ENCODE results near the gene CA11. TPM values are rescaled to one million over a fixed set of nuclear protein-coding genes. Genes with fewer than 3 reads are reported as not detected.
A peak's percentile ranks its signal among the peaks of the same experiment; 100 is the strongest.
"Not testable (repeated sequence)": the region's sequence is repeated elsewhere in the genome, so short reads cannot be mapped to it uniquely, and the experiment has no call there.

CA11 gene
- 10 to 100 TPM; 10.1 to 10.8 TPM for total RNA-seq

- peaks cover 49% of the 10 kb centered on the region for H3K4me1 Mint-ChIP-seq
- no peaks in the 10 kb centered on the region for H3K36me3 Mint-ChIP-seq (ENCODE audit: low read depth)
- DNase-seq, result peak; percentile 94
- ChIA-PET CTCF (interaction anchor here (0.7 to 2.2 kb wide), 17 partner anchors 9 to 321 kb away, joined by 3 to 10 read pairs (median 4); partner anchors contain the start of genes DBP, EMP3 and NUCB1), POLR2A (interaction anchor here (0.7 kb wide), 1 partner anchor 12 kb away, joined by 4 read pairs; no protein-coding TSS in a partner anchor)
- H3K4me3 Mint-ChIP-seq, result peak within 1 kb of the TSS; percentile 76
- peaks cover 2% of the 10 kb centered on the region for H3K27me3 Mint-ChIP-seq
- peak within 1 kb of the TSS; percentile 89 for H3K27ac Mint-ChIP-seq
- no peaks in the 10 kb centered on the region for H3K9me3 Mint-ChIP-seq
These were observed at the start of gene CA11 for GRCh38 chr19:48646001-48646721. CA11 (minus strand) TSS chr19:48646187; CDS start chr19:48645632, 555 bp downstream.

DNA sequence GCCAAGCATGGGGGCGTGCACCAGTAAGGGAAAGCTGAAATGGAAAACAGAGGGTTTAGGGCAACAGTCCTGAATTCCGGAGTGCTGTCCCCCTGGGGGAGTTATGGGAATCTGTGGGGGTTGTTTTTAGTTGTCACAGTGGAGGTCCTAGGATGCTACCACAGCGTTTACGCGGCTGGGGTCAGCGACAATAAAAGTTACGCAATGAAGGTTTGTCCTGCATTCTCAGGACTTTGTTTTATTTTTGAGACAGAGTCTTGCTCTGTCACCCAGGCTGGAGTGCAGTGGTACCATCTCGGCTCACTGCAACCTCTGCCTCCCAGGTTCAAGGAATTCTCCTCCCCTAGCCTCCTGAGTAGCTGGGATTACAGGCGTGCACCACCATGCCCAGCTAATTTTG lies 47.6 kb upstream of the CA11 start:
- H3K4me3 Mint-ChIP-seq; H3K36me3 Mint-ChIP-seq (ENCODE audit: low read depth); POLR2A ChIA-PET; H3K4me1 Mint-ChIP-seq; H3K9me3 Mint-ChIP-seq; DNase-seq; H3K27ac Mint-ChIP-seq: not testable (repeated sequence)
- CTCF ChIA-PET, result interaction anchor here (0.6 to 1.2 kb wide), 3 partner anchors 9 to 48 kb away, joined by 3 to 4 read pairs (median 3); partner anchors contain the start of gene CA11
- peaks cover 14% of the 10 kb centered on the region for H3K27me3 Mint-ChIP-seq

- Mint-ChIP-seq H3K4me3 (no peak overlapping the region), H3K9me3 (no peaks in the 10 kb centered on the region), H3K27me3 (no peaks in the 10 kb centered on the region), H3K27ac (no peak overlapping the region), H3K36me3 (ENCODE audit: low read depth) (peaks cover 2% of the 10 kb centered on the region), H3K4me1 (no peaks in the 10 kb centered on the region)
- DNase-seq, result no peak
- POLR2A ChIA-PET, result no interaction called here
- CTCF ChIA-PET, result no interaction called here
These were observed 43.5 kb upstream of the CA11 start for GRCh38 chr19:48689449-48689848.

- ChIA-PET POLR2A (no interaction called here), CTCF (no interaction called here)
- no peaks in the 10 kb centered on the region for H3K9me3 Mint-ChIP-seq
These were observed 41.8 kb upstream of the CA11 start for GRCh38 chr19:48687776-48688175.

GRCh38 chr19:48686637-48687036 lies 40.6 kb upstream of the CA11 start:
- DNase-seq; H3K27me3 Mint-ChIP-seq; H3K36me3 Mint-ChIP-seq (ENCODE audit: low read depth); H3K9me3 Mint-ChIP-seq; H3K4me1 Mint-ChIP-seq; H3K4me3 Mint-ChIP-seq; POLR2A ChIA-PET; H3K27ac Mint-ChIP-seq: not testable (repeated sequence)
- CTCF ChIA-PET, result interaction anchor here (0.5 kb wide), 1 partner anchor 379 kb away, joined by 4 read pairs; no protein-coding TSS in a partner anchor

More at GRCh38 chr19:48687776-48688175, 41.8 kb upstream of the CA11 start:
- no peak overlapping the region for H3K4me3 Mint-ChIP-seq
- H3K36me3 Mint-ChIP-seq (ENCODE audit: low read depth), result no peaks in the 10 kb centered on the region
- H3K4me1 Mint-ChIP-seq, result no peaks in the 10 kb centered on the region
- no peaks in the 10 kb centered on the region for H3K27me3 Mint-ChIP-seq
- H3K27ac Mint-ChIP-seq, result no peak overlapping the region
- DNase-seq, result no peak

- Mint-ChIP-seq H3K4me1 (no peaks in the 10 kb centered on the region), H3K27ac (no peak overlapping the region), H3K4me3 (no peak overlapping the region), H3K36me3 (ENCODE audit: low read depth) (no peaks in the 10 kb centered on the region), H3K9me3 (no peaks in the 10 kb centered on the region), H3K27me3 (no peaks in the 10 kb centered on the region)
- no peak for DNase-seq
- POLR2A ChIA-PET, result no interaction called here
- CTCF ChIA-PET, result interaction anchor here (0.5 kb wide), 1 partner anchor 379 kb away, joined by 4 read pairs; no protein-coding TSS in a partner anchor
These were observed 40.1 kb upstream of the CA11 start for GRCh38 chr19:48686088-48686487.

DNA sequence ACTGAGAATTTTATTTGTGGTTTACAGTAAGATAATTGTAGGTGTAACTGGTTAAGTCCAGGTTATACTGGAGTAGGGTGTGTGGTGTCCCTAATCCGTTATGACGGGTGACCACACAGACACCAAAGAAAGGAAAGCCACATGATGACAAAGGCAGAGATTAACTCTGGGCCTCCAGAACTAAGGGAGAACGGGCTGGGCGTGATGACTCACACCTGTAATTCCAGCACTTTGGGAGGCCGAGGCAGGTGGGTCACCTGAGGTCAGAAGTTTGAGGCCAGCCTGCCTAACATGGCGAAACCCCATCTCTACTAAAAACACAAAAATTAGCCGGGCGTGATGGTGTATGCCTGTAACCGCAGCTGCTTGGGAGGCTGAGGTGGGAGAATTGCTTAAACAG lies 39.6 kb upstream of the CA11 start:
- no peak overlapping the region for H3K27ac Mint-ChIP-seq
- H3K9me3 Mint-ChIP-seq, result no peaks in the 10 kb centered on the region
- ChIA-PET CTCF (no interaction called here), POLR2A (no interaction called here)
- H3K36me3 Mint-ChIP-seq (ENCODE audit: low read depth), result no peaks in the 10 kb centered on the region
- no peaks in the 10 kb centered on the region for H3K4me1 Mint-ChIP-seq
- H3K27me3 Mint-ChIP-seq, result no peaks in the 10 kb centered on the region
- no peak overlapping the region for H3K4me3 Mint-ChIP-seq
- no peak for DNase-seq

GRCh38 chr19:48683349-48683748 lies 37.4 kb upstream of the CA11 start:
- Mint-ChIP-seq H3K36me3 (ENCODE audit: low read depth) (no peaks in the 10 kb centered on the region), H3K27ac (no peak overlapping the region), H3K4me1 (no peaks in the 10 kb centered on the region), H3K9me3 (no peaks in the 10 kb centered on the region), H3K4me3 (no peak overlapping the region), H3K27me3 (no peaks in the 10 kb centered on the region)
- CTCF ChIA-PET, result no interaction called here
- POLR2A ChIA-PET, result no interaction called here
- DNase-seq, result no peak

GRCh38 chr19:48681127-48681470 lies 35.1 kb upstream of the CA11 start:
- Mint-ChIP-seq H3K9me3 (no peaks in the 10 kb centered on the region), H3K4me1 (no peaks in the 10 kb centered on the region), H3K4me3 (no peak overlapping the region), H3K27me3 (no peaks in the 10 kb centered on the region), H3K27ac (no peak overlapping the region), H3K36me3 (ENCODE audit: low read depth) (no peaks in the 10 kb centered on the region)
- DNase-seq, result no peak
- CTCF ChIA-PET, result interaction anchor here (0.7 to 1.0 kb wide), 2 partner anchors 10 to 15 kb away, joined by 3 read pairs; no protein-coding TSS in a partner anchor
- POLR2A ChIA-PET, result no interaction called here

GRCh38 chr19:48680436-48681126 lies 34.6 kb upstream of the CA11 start:
- DNase-seq, result no peak
- Mint-ChIP-seq H3K9me3 (no peaks in the 10 kb centered on the region), H3K27ac (no peak overlapping the region), H3K4me3 (no peak overlapping the region), H3K4me1 (no peaks in the 10 kb centered on the region), H3K27me3 (no peaks in the 10 kb centered on the region), H3K36me3 (ENCODE audit: low read depth) (no peaks in the 10 kb centered on the region)
- ChIA-PET CTCF (interaction anchor here (0.7 to 1.0 kb wide), 2 partner anchors 10 to 14 kb away, joined by 3 read pairs; no protein-coding TSS in a partner anchor), POLR2A (no interaction called here)

DNA sequence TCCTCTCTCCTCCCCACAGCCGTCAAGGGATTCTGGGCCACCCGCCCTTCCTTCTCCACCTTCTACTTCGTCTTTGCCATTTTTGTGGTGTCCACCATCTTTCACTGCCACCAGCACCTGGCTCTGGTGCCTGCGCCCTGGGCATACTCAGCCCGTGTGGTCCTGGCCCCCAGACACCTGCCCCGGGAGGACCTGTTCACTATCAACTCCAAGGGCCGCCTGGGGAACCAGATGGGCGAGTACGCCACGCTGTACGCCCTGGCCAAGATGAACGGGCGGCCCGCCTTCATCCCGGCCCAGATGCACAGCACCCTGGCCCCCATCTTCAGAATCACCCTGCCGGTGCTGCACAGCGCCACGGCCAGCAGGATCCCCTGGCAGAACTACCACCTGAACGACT lies 34.0 kb upstream of the CA11 start:
- DNase-seq; H3K27me3 Mint-ChIP-seq; H3K4me1 Mint-ChIP-seq; H3K36me3 Mint-ChIP-seq (ENCODE audit: low read depth); H3K9me3 Mint-ChIP-seq; H3K4me3 Mint-ChIP-seq; POLR2A ChIA-PET; H3K27ac Mint-ChIP-seq: not testable (repeated sequence)
- CTCF ChIA-PET, result interaction anchor here (1.0 kb wide), 1 partner anchor 14 kb away, joined by 3 read pairs; no protein-coding TSS in a partner anchor

GRCh38 chr19:48678201-48678600 lies 32.2 kb upstream of the CA11 start:
- peaks cover 6% of the 10 kb centered on the region for H3K4me1 Mint-ChIP-seq
- DNase-seq, result no peak
- ChIA-PET CTCF (no interaction called here), POLR2A (no interaction called here)
- H3K4me3 Mint-ChIP-seq, result no peak overlapping the region
- no peaks in the 10 kb centered on the region for H3K36me3 Mint-ChIP-seq (ENCODE audit: low read depth)
- H3K9me3 Mint-ChIP-seq, result no peaks in the 10 kb centered on the region
- no peaks in the 10 kb centered on the region for H3K27me3 Mint-ChIP-seq
- H3K27ac Mint-ChIP-seq, result no peak overlapping the region

DNA sequence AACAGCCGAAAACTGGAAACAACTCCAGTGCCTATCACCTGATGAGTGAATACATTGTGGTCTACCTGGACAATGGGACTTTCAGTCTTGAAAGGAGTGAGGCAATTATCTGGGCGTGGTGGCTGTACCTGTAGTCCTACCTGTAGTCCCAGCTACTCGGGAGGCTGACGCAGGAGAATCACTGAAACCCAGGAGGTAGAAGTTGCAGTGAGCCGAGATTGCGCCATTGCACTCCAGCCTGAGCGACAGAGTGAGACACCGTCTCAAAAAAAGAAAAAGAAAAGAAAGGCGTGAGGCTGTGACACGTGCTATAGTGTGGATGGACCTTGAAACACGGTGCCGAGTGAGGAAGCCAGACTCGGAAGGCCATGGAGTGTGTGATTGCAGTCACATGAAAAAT lies 30.9 kb upstream of the CA11 start:
- POLR2A ChIA-PET, result no interaction called here
- CTCF ChIA-PET, result no interaction called here

More for the DNA sequence above, 30.9 kb upstream of the CA11 start:
- H3K27me3 Mint-ChIP-seq, result no peaks in the 10 kb centered on the region
- no peaks in the 10 kb centered on the region for H3K9me3 Mint-ChIP-seq
- peaks cover 6% of the 10 kb centered on the region for H3K4me1 Mint-ChIP-seq
- no peak for DNase-seq
- H3K27ac Mint-ChIP-seq, result no peak overlapping the region
- no peaks in the 10 kb centered on the region for H3K36me3 Mint-ChIP-seq (ENCODE audit: low read depth)
- H3K4me3 Mint-ChIP-seq, result no peak overlapping the region
